ENCODE results near the gene MINDY1. TPM values are rescaled to one million over a fixed set of nuclear protein-coding genes. Genes with fewer than 3 reads are reported as not detected.

MINDY1 gene
- total and polyA plus RNA-seq, 9 of the 15 experiments (the other 6 are each of a cell fraction or from before 2014, with no cell fraction given): 0.49 to 11.0 (median 6.0) TPM

- TF ChIP-seq ZBTB49 (CRISPR knock-in tag; IDR thresholded peaks at IDR 0.05; ENCODE audit: borderline replicate concordance) (no peak), BHLHE40 (IDR thresholded peaks at IDR 0.05; ENCODE audit: low read length) (peak; percentile 36; the same call in 1 of the 2 replicates), ZBTB33 (CRISPR knock-in tag; IDR thresholded peaks at IDR 0.05) (no peak), WHSC1 (IDR thresholded peaks at IDR 0.05; ENCODE audit: low read length) (no peak), HDAC1 (IDR thresholded peaks at IDR 0.05) (peak in 1 of 2 experiments; percentile 88; a peak in 2 of 4 replicates), ZBTB40 (IDR thresholded peaks at IDR 0.05) (no peak), ZBTB40 (CRISPR knock-in tag; IDR thresholded peaks at IDR 0.05) (no peak), CCNT2 (IDR thresholded peaks at IDR 0.05; ENCODE audit: borderline replicate concordance, extremely low read depth, insufficient read length, low read depth, low read length) (no peak), ZNF134 (CRISPR knock-in tag; conservative IDR thresholded peaks at IDR 0.05) (no peak), MYNN (IDR thresholded peaks at IDR 0.05) (no peak), MYNN (CRISPR knock-in tag; IDR thresholded peaks at IDR 0.05) (no peak), FOXJ2 (tag; IDR thresholded peaks at IDR 0.05) (no peak), MTF1 (CRISPR knock-in tag; IDR thresholded peaks at IDR 0.05; ENCODE audit: borderline replicate concordance) (no peak)
These were observed 48.4 kb upstream of the MINDY1 start (continued) for GRCh38 chr1:151054971-151055547.

Data from K562 (cell line).